ENCODE results near the gene CAMTA1.

CAMTA1 gene

DNA sequence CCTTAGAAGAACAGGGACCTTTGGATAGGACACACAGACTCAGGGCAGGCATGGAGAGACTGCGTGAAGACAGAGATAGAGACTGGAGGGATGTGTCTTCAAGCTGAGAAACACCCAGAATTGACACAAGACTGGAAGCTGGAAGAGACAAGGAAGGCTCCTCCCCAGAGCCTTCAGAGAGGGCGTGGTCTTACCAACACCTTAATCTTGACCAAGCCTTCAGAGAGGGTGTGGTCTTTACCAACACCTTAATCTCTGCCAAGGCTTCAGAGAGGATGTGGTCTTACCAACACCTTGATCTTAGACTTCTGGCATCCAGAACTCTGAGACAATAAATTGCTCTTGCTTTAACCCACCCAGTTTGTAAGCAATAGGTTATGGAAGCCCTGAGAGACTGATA is 504.4 kb downstream of the CAMTA1 start:
- POLR2A ChIA-PET = no interaction called here
- DNase-seq (ENCODE audit: extremely low spot score) = no peak
- CTCF ChIA-PET = no interaction called here
- TF ChIP-seq SP1 (IDR thresholded peaks at IDR 0.05) (no peak), SUZ12 (IDR thresholded peaks at IDR 0.05) (no peak), ARNT (IDR thresholded peaks at IDR 0.05) (no peak), L3MBTL2 (conservative IDR thresholded peaks at IDR 0.05) (no peak), ELF4 (IDR thresholded peaks at IDR 0.05) (no peak), HDGF (IDR thresholded peaks at IDR 0.05; ENCODE audit: borderline replicate concordance) (no peak), TARDBP (IDR thresholded peaks at IDR 0.05) (no peak), FOXA1 (IDR thresholded peaks at IDR 0.05) (no peak), BHLHE40 (IDR thresholded peaks at IDR 0.05; ENCODE audit: borderline replicate concordance) (no peak), CTBP1 (IDR thresholded peaks at IDR 0.05; ENCODE audit: borderline replicate concordance) (no peak), ZNF384 (IDR thresholded peaks at IDR 0.05) (no peak), LEF1 (IDR thresholded peaks at IDR 0.05; ENCODE audit: borderline replicate concordance) (no peak), NFRKB (IDR thresholded peaks at IDR 0.05) (no peak)
- TF ChIP-seq, protein P1, sequence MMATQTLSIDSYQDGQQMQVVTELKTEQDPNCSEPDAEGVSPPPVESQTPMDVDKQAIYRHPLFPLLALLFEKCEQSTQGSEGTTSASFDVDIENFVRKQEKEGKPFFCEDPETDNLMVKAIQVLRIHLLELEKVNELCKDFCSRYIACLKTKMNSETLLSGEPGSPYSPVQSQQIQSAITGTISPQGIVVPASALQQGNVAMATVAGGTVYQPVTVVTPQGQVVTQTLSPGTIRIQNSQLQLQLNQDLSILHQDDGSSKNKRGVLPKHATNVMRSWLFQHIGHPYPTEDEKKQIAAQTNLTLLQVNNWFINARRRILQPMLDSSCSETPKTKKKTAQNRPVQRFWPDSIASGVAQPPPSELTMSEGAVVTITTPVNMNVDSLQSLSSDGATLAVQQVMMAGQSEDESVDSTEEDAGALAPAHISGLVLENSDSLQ (IDR thresholded peaks at IDR 0.05) = no peak

DNA sequence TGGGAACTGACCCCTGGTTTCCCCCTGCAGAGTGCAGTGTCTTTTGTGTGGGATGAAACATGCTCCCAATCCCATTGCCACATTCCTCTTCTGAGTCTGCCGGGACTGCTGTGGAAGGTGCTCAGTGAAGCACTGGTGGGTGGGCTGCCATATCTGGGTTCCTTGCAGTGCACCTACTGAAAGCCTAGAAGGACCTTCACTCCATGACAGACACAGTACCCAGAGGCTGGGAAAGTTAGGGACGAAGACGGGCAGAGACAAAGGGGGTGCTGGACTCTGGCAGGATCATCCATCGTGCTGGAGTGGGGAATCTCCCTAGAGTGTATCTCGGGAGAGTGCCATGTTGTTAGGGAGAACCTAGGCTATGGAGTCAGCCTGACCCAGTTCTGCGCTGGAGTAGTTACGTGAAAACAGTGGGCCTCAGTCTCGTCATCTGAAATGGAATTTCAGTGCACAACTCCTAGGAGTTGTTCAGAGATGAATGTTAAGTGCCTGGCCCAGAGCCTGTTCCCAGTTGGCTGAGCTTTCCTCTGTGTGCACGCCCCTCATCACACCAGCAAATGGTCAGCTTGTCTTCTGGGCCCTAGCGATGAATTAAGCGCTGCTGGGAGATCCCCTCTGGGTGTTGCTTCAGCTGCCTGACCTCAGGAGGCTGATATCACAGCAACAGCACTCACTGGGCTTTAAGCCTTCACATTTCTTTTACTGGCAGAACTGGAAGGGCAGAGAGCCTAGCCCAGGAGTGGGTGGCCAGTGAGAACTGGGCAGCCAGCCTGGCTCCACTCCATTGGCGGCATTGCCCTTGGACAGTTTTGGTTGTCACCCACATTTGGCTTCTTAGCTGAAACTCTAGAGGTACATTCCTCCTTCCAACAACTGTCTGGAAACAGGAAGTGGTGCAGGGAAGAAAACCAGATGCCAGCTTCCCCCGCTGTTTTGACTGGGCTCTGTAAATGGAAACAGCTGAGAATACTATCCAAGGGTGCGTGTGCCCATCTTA is 506.0 kb downstream of the CAMTA1 start:
- ChIA-PET CTCF (no interaction called here), POLR2A (interaction anchor here (0.8 kb wide), 1 partner anchor 8 kb away, joined by 3 read pairs; no protein-coding TSS in a partner anchor)
- no peak for TF ChIP-seq ARNT (IDR thresholded peaks at IDR 0.05)
- no peak for TF ChIP-seq CTBP1 (IDR thresholded peaks at IDR 0.05; ENCODE audit: borderline replicate concordance)
- TF ChIP-seq SP1 (IDR thresholded peaks at IDR 0.05) = no peak
- no peak for TF ChIP-seq ZNF384 (IDR thresholded peaks at IDR 0.05)
- TF ChIP-seq FOXK2 (IDR thresholded peaks at IDR 0.05) = no peak
- no peak for TF ChIP-seq FOXM1 (IDR thresholded peaks at IDR 0.05; ENCODE audit: borderline replicate concordance)
- no peak for TF ChIP-seq SUZ12 (IDR thresholded peaks at IDR 0.05)
- TF ChIP-seq NFRKB (IDR thresholded peaks at IDR 0.05) = no peak
- no peak for TF ChIP-seq BHLHE40 (IDR thresholded peaks at IDR 0.05; ENCODE audit: borderline replicate concordance)
- no peak for TF ChIP-seq LEF1 (IDR thresholded peaks at IDR 0.05; ENCODE audit: borderline replicate concordance)
- TF ChIP-seq L3MBTL2 (conservative IDR thresholded peaks at IDR 0.05) = no peak
- TF ChIP-seq TARDBP (IDR thresholded peaks at IDR 0.05) = no peak
- TF ChIP-seq, protein P1 (IDR thresholded peaks at IDR 0.05) = no peak
- no peak for TF ChIP-seq HDGF (IDR thresholded peaks at IDR 0.05; ENCODE audit: borderline replicate concordance)
- TF ChIP-seq FOXA1 (IDR thresholded peaks at IDR 0.05) = no peak
- TF ChIP-seq ELF4 (IDR thresholded peaks at IDR 0.05) = no peak
- DNase-seq (ENCODE audit: extremely low spot score) = no peak

DNA sequence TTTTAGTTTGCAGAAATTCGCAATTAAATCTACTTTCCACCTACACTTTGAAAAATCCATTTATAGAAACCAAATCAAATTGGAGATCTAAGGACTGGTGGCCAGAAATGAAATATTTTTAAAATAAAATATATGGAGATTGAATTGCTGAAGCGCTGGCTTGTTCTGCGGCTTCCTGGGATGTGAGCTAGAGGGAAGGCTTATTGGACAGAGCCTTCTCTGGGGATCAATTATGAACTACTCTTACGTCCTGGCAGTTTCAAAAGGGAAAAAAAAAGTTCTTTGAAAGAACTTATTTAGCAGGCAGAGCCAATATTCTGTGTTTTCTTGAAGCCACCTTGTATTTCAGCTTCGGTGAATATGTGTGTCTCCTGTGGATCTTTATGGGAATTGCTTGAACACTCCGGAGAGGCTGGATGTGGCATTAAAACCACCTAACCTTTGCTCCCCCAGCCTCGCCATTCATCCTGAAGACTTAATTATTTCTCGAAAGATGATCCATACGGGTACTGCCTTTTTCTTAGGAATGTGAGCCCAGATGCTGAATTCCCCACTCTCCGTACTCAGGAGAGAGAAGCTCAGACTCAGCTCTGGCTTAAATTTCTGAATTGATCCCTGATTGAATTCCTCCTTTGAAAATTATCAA is 506.9 kb downstream of the CAMTA1 start:
- ChIA-PET CTCF (no interaction called here), POLR2A (interaction anchor here (0.8 kb wide), 1 partner anchor 9 kb away, joined by 3 read pairs; no protein-coding TSS in a partner anchor)
- no peak for TF ChIP-seq BHLHE40 (IDR thresholded peaks at IDR 0.05; ENCODE audit: borderline replicate concordance)
- no peak for TF ChIP-seq L3MBTL2 (conservative IDR thresholded peaks at IDR 0.05)
- no peak for TF ChIP-seq NFRKB (IDR thresholded peaks at IDR 0.05)
- TF ChIP-seq SUZ12 (IDR thresholded peaks at IDR 0.05) = no peak
- no peak for TF ChIP-seq FOXA1 (IDR thresholded peaks at IDR 0.05)
- TF ChIP-seq LEF1 (IDR thresholded peaks at IDR 0.05; ENCODE audit: borderline replicate concordance) = no peak
- TF ChIP-seq, protein P1 (IDR thresholded peaks at IDR 0.05) = no peak
- no peak for TF ChIP-seq ARNT (IDR thresholded peaks at IDR 0.05)
- TF ChIP-seq FOXK2 (IDR thresholded peaks at IDR 0.05) = no peak
- no peak for TF ChIP-seq SP1 (IDR thresholded peaks at IDR 0.05)
- no peak for TF ChIP-seq TARDBP (IDR thresholded peaks at IDR 0.05)
- TF ChIP-seq CTBP1 (IDR thresholded peaks at IDR 0.05; ENCODE audit: borderline replicate concordance) = no peak
- TF ChIP-seq FOXM1 (IDR thresholded peaks at IDR 0.05; ENCODE audit: borderline replicate concordance) = no peak
- TF ChIP-seq HDGF (IDR thresholded peaks at IDR 0.05; ENCODE audit: borderline replicate concordance) = no peak
- no peak for DNase-seq (ENCODE audit: extremely low spot score)

DNA sequence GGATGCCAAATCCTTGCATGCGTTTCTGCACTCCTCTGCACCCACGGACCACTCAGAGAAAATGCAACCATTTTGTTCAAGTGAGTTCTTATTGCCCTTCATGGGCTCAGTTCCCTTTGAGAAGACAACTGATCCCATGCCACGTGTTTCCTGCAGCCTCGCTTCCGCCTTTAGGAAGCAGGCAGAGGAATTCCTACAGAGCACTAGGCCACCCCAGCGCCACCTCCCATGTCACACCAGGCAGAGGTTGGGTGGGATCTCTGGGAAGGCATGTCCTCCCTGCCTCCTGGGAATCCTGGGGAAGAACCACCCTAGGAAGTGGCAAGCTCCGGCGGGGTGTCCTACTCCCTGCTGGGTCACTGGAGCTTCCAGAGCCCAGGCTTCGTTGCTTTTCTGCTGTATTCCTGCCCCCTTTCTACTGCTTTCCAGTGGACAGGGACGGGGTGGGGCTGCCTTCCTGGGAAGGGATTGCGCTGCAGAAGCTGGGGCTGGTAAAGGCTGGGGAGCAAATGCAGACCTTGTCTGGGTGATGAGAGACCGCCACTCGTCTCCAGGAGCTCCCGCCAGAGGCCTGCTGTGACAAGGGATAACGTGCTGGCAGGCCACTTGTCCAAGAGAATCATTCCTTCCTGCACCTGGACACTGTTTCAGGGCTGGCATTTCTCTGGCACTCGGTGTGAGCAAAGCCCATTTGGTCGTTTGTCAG is 507.6 kb downstream of the CAMTA1 start:
- ChIA-PET CTCF (no interaction called here), POLR2A (interaction anchor here (0.8 kb wide), 1 partner anchor 10 kb away, joined by 3 read pairs; no protein-coding TSS in a partner anchor)
- TF ChIP-seq SP1 (IDR thresholded peaks at IDR 0.05) (no peak), FOXA1 (IDR thresholded peaks at IDR 0.05) (no peak), ELF4 (IDR thresholded peaks at IDR 0.05) (no peak), FOXM1 (IDR thresholded peaks at IDR 0.05; ENCODE audit: borderline replicate concordance) (no peak), FOXK2 (IDR thresholded peaks at IDR 0.05) (no peak), SUZ12 (IDR thresholded peaks at IDR 0.05) (no peak), NFRKB (IDR thresholded peaks at IDR 0.05) (no peak), BHLHE40 (IDR thresholded peaks at IDR 0.05; ENCODE audit: borderline replicate concordance) (no peak), ZNF384 (IDR thresholded peaks at IDR 0.05) (no peak), LEF1 (IDR thresholded peaks at IDR 0.05; ENCODE audit: borderline replicate concordance) (no peak), TARDBP (IDR thresholded peaks at IDR 0.05) (no peak)
- TF ChIP-seq, protein P1 (IDR thresholded peaks at IDR 0.05) = no peak

More for the DNA sequence above, 507.6 kb downstream of the CAMTA1 start:
- DNase-seq (ENCODE audit: extremely low spot score) = no peak
